GM21515 (cell line): ENCODE results near the gene LARP4B.

ENCODE experiments used
- ATAC-seq: cut with Tn5 transposase; IDR thresholded peaks from one replicate; pipeline ENCODE4 v1.9.1; 2021; ENCODE audit not compliant: unreplicated experiment

LARP4B gene

GRCh38 chr10:836782-837181, 94.7 kb downstream of the LARP4B start:
- no peak for ATAC-seq

- ATAC-seq: no peak
Measured at GRCh38 chr10:834493-834892, 97.0 kb downstream of the LARP4B start.

- ATAC-seq: no peak
Measured at GRCh38 chr10:829241-829640, 102.3 kb downstream of the LARP4B start.

GRCh38 chr10:828191-828590, 103.3 kb downstream of the LARP4B start:
- ATAC-seq: no peak

GRCh38 chr10:824946-825345, 106.6 kb downstream of the LARP4B start:
- no peak for ATAC-seq

GRCh38 chr10:824497-824896, 107.0 kb downstream of the LARP4B start:
- ATAC-seq: no peak

- no peak for ATAC-seq
Measured at GRCh38 chr10:822661-823367, 108.7 kb downstream of the LARP4B start.

GRCh38 chr10:822197-822596, 109.3 kb downstream of the LARP4B start:
- ATAC-seq: no peak

GRCh38 chr10:821322-821721, 110.2 kb downstream of the LARP4B start:
- no peak for ATAC-seq

GRCh38 chr10:819816-820215, 111.7 kb downstream of the LARP4B start:
- no peak for ATAC-seq

GRCh38 chr10:819326-819725, 112.2 kb downstream of the LARP4B start:
- ATAC-seq: no peak

GRCh38 chr10:818526-819220, 112.8 kb downstream of the LARP4B start:
- ATAC-seq: no peak

GRCh38 chr10:818010-818409, 113.5 kb downstream of the LARP4B start:
- ATAC-seq: no peak

- no peak for ATAC-seq
Measured at GRCh38 chr10:817371-817770, 114.1 kb downstream of the LARP4B start.

GRCh38 chr10:816958-817357, 114.5 kb downstream of the LARP4B start:
- no peak for ATAC-seq

GRCh38 chr10:816091-816477, 115.4 kb downstream of the LARP4B start:
- no peak for ATAC-seq

- ATAC-seq: no peak
Measured at GRCh38 chr10:815338-816090, 116.0 kb downstream of the LARP4B start.

- ATAC-seq: no peak
Measured at GRCh38 chr10:814536-815302, 116.8 kb downstream of the LARP4B start.

- no peak for ATAC-seq
Measured at GRCh38 chr10:813286-813685, 118.2 kb downstream of the LARP4B start.

- no peak for ATAC-seq
Measured at GRCh38 chr10:812787-813186, 118.7 kb downstream of the LARP4B start.
